ENCODE measurements around the gene CD302.

CD302 gene

DNA sequence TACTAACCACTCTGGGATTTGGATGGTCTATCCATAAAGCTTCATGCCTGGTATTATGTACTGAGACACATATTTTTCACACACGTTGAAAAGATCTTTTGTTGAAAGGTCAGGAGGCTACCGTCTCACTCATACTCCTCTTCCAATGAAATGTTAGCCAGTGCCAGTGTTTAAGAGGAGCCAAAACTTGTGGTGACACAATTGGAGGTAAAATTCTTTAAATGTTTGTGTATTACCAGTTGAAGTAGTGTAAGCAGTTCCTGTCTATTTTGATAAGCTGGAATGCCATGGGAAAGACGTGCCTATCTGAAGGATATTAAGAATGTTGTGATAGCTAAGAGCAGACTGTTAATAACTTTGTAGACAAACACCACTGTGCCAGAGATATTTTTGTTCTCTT lies 53.6 kb downstream of the CD302 start:
- no peak for DNase-seq (ENCODE audit: extremely low read depth, low read depth)
- TF ChIP-seq, protein P1, sequence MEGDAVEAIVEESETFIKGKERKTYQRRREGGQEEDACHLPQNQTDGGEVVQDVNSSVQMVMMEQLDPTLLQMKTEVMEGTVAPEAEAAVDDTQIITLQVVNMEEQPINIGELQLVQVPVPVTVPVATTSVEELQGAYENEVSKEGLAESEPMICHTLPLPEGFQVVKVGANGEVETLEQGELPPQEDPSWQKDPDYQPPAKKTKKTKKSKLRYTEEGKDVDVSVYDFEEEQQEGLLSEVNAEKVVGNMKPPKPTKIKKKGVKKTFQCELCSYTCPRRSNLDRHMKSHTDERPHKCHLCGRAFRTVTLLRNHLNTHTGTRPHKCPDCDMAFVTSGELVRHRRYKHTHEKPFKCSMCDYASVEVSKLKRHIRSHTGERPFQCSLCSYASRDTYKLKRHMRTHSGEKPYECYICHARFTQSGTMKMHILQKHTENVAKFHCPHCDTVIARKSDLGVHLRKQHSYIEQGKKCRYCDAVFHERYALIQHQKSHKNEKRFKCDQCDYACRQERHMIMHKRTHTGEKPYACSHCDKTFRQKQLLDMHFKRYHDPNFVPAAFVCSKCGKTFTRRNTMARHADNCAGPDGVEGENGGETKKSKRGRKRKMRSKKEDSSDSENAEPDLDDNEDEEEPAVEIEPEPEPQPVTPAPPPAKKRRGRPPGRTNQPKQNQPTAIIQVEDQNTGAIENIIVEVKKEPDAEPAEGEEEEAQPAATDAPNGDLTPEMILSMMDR (IDR thresholded peaks at IDR 0.05; ENCODE audit: low read depth, low read length, missing control alignments), result no peak
- H3K4me3 ChIP-seq (replicated peaks; ENCODE audit: low read depth, low read length), result no peak overlapping the region

DNA sequence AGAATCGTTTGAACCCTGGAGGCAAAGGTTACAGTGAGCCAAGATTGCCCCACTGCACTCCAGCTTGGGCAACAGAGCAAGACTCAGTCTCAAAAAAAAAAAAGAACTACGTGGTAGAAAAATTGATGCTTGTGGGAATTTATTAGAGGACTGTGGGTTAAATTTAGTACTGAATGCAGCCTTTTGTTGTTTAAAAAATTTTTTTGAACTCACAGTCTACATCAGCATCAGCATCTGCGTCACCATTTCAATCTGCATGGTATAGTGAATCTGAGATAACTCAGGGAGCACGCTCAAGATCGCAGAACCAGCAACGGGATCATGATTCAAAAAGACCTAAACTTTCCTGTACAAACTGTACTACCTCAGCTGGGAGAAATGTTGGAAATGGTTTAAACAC lies 55.2 kb downstream of the CD302 start:
- TF ChIP-seq, protein P1 (IDR thresholded peaks at IDR 0.05; ENCODE audit: low read depth, low read length, missing control alignments), result no peak
- no peak for DNase-seq (ENCODE audit: extremely low read depth, low read depth)
- H3K4me3 ChIP-seq (replicated peaks; ENCODE audit: low read depth, low read length), result no peak overlapping the region

DNA sequence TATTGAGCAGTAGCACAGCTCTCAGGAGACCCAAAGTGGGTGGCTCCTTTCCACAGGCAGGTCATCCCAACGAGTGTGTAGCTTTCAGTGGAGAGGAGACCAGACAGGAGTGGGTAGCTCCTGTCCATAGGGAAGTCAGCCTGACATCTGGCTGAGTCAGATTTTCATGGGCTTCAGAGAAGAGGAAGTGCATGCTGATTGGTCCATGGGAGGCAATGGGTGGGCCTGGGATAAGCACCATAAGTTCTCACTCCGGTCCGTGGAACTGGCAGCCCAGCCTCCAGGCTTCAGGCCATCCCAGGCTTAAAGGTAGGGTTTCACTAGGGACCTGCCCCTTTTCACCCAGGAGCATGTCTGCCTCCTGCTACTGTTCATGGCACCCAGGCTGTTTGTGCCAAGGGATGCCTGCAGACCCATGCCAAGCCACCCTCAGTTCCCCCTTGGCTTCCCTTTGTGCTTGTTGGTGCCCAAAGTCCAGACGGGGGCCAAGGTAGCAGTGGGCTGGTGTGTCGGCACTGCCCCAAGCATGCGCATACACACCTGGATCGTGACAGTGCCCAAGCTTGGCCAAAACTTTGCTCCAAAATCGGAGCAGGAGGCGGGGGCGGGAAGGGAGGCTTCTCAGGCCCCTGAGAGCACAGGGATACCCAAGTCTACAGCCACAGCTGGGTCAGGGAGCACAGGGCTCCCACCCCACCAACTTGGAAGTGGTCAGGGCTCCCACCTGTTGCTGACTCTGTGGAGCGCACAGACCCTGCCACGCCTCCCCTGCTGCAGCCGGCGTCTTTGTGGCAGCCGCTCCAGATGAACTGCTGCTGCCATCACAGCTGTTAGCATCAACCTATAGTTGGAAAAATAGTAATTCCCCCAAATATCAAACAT lies 59.3 kb downstream of the CD302 start:
- H3K4me3 ChIP-seq (replicated peaks; ENCODE audit: low read depth, low read length), result no peak overlapping the region
- DNase-seq (ENCODE audit: extremely low read depth, low read depth), result peak; percentile 9
- TF ChIP-seq, protein P1 (IDR thresholded peaks at IDR 0.05; ENCODE audit: low read depth, low read length, missing control alignments), result no peak

DNA sequence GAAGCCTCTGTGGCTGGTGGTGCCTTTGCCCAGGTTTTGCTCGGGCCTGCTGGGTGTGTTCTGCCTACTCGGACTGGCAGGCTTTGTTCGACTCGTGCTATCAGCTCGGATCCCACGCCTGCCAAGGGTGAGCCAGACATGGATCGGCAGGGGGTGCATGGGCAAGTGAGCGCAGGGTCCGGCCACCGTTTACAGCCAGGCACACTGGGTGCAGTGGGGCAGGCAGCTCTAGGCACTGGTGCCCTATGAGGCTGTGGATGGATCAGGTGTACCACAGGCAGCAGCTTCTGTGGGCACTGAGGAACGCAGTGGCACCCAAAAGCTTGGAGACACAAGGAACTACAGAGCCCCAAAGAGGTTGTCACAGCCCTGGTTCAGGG lies 60.1 kb downstream of the CD302 start:
- TF ChIP-seq, protein P1 (IDR thresholded peaks at IDR 0.05; ENCODE audit: low read depth, low read length, missing control alignments), result no peak
- H3K4me3 ChIP-seq (replicated peaks; ENCODE audit: low read depth, low read length), result no peak overlapping the region
- DNase-seq (ENCODE audit: extremely low read depth, low read depth), result no peak

DNA sequence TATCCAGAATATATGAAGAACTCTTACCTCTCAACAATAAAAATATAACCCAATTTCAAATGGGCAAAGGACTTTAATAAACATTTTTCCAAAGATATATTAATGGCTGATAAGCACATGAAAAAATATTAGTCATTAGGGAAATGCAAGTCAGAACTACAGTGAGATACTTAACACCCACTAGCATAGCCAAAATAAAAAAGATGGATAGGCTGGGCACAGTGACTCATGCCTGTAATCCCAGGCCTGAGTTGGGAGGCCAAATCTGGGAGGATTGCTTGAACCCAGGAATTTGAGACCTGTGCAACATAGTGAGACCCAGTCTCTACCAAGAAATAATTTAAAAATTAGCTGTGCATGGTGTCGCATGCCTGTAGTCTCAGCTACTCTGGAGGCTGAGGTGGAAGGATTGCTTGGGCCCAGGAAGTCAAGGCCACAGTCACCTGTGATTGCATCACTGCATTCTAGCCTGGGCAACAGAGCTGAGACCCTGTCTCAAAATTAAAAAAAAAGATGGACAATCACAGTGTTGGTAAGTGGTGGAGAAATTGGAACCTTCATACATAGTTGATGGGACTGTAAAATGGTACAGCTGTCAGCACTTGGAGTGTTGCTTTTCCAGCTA lies 60.6 kb downstream of the CD302 start:
- TF ChIP-seq, protein P1 (IDR thresholded peaks at IDR 0.05; ENCODE audit: low read depth, low read length, missing control alignments), result no peak
- no peak for DNase-seq (ENCODE audit: extremely low read depth, low read depth)

GRCh38 chr2:159736048-159736447 lies 62.0 kb downstream of the CD302 start:
- TF ChIP-seq, protein P1 (IDR thresholded peaks at IDR 0.05; ENCODE audit: low read depth, low read length, missing control alignments), result no peak
- H3K4me3 ChIP-seq (replicated peaks; ENCODE audit: low read depth, low read length), result no peak overlapping the region
- no peak for DNase-seq (ENCODE audit: extremely low read depth, low read depth)

More for the DNA sequence above, 60.6 kb downstream of the CD302 start:
- no peak overlapping the region for H3K4me3 ChIP-seq (replicated peaks; ENCODE audit: low read depth, low read length)

Data from HFF-Myc (cell line).